A549 (cell line): ENCODE data around the gene ROR1. TPM values are rescaled to one million over a fixed set of nuclear protein-coding genes. Genes with fewer than 3 reads are reported as not detected.

Experiments
- ATAC-seq, 2 experiments: fragments of 200-7000 bp in 1 of 2; fragments of >200 bp in 1 of 2; cut with Nextera tagmentation in 1 of 2; cut with Tn5 transposase in 1 of 2; 3 replicates each; pipeline versions ENCODE4 v1.8.0 to v1.9.1; 2018 to 2020; ENCODE audit warnings: mild to moderate bottlenecking in 1 of 2, moderate library complexity in 1 of 2
- CTCF ChIA-PET: fragments of 300-600 bp; sonication (Branson Sonifier 250); formaldehyde crosslinking; extraction: SDS; loops from one replicate; lab custom pipeline; 2021; ENCODE audit warnings: antibody characterized with exemption, inconsistent platforms; lab: Yijun Ruan, JAX
- POLR2A ChIA-PET: fragments of 350-600 bp; formaldehyde crosslinking; extraction: SDS; loops from one replicate; lab custom pipeline; 2021; ENCODE audit warnings: antibody characterized with exemption, inconsistent platforms; lab: Yijun Ruan, JAX
- DNase-seq, 2 experiments: peaks; one replicate each; pipeline versions ENCODE4 v3.0.0 to v3.0.0-alpha.2; 2011 to 2016; ENCODE audit warnings: low read depth in 1 of 2, low spot score in 1 of 2
- FAIRE-seq: peaks from 2 replicates; lab custom pipeline; 2011; peaks lifted over from hg19 to GRCh38; lab: Jason Lieb, UNC
- H3K27ac ChIP-seq, 2 experiments: fragments of >200 bp; sonication (Bioruptor Twin); formaldehyde crosslinking; 3 replicates each; pipeline ENCODE4 v1.5.1; 2016 to 2017
- H3K4me1 ChIP-seq: fragments of >200 bp; sonication (Bioruptor Twin); formaldehyde crosslinking; 3 replicates; pipeline ENCODE4 v1.6.1; 2016
- H3K4me2 ChIP-seq: fragments of >200 bp; sonication (Bioruptor Twin); formaldehyde crosslinking; 3 replicates; pipeline ENCODE4 v1.6.1; 2016
- H3K4me3 ChIP-seq: fragments of >200 bp; sonication (Bioruptor Twin); formaldehyde crosslinking; 3 replicates; pipeline ENCODE4 v1.5.1; 2016
- H3K9me3 ChIP-seq: fragments of >200 bp; sonication (Bioruptor Twin); formaldehyde crosslinking; 3 replicates; pipeline ENCODE4 v1.6.1; 2016
- CBX2 ChIP-seq: fragments of 200-600 bp; sonication (generic); IDR thresholded peaks from 2 replicates; pipeline ENCODE4 v1.6.1; 2016; ENCODE audit warnings: low read depth, mild to moderate bottlenecking, borderline replicate concordance
- CHD2 ChIP-seq: fragments of 150-350 bp; IDR thresholded peaks from 2 replicates; pipeline ENCODE4 v1.6.1; 2014; ENCODE audit warnings: low read length; ENCODE audit not compliant: partially characterized antibody
- CHD4 ChIP-seq: fragments of 200-600 bp; sonication (generic); IDR thresholded peaks from 2 replicates; pipeline ENCODE4 v1.6.1; 2016; ENCODE audit warnings: antibody characterized with exemption, mild to moderate bottlenecking, borderline replicate concordance
- EHF ChIP-seq: fragments of 250-450 bp; sonication (Bioruptor Pico); IDR thresholded peaks from 2 replicates; pipeline ENCODE4 v1.5.0; 2020; ENCODE audit warnings: mild to moderate bottlenecking
- EP300 ChIP-seq, 2 experiments: fragments of >200 bp; sonication (Bioruptor Twin); formaldehyde crosslinking; IDR thresholded peaks; 2 replicates in 1 of 2; 3 replicates in 1 of 2; pipeline ENCODE4 v1.6.1; 2016 to 2017
- ESRRA ChIP-seq: fragments of 150-350 bp; IDR thresholded peaks from 2 replicates; pipeline ENCODE4 v1.6.1; 2014; ENCODE audit warnings: mild to moderate bottlenecking, low read length, borderline replicate concordance
- FOSB ChIP-seq: fragments of 250-450 bp; sonication (Bioruptor Pico); IDR thresholded peaks from 2 replicates; pipeline ENCODE4 v1.5.0; 2020; ENCODE audit warnings: mild to moderate bottlenecking, moderate library complexity
- FOSL2 ChIP-seq, 2 experiments: fragments of 450-650 bp in 1 of 2; fragments of >200 bp in 1 of 2; sonication (Bioruptor Twin) in 1 of 2; formaldehyde crosslinking; IDR thresholded peaks; 2 replicates each; pipeline versions ENCODE4 v1.5.0 to v1.6.1; 2016 to 2020; ENCODE audit warnings: mild to moderate bottlenecking in 1 of 2, moderate library complexity in 1 of 2
- FOXS1 ChIP-seq: fragments of 250-450 bp; sonication (Bioruptor Pico); IDR thresholded peaks from 2 replicates; pipeline ENCODE4 v1.5.0; 2020; ENCODE audit warnings: mild to moderate bottlenecking, moderate library complexity
- GATA3 ChIP-seq: IDR thresholded peaks from 2 replicates; pipeline ENCODE4 v1.6.1; 2012; ENCODE audit warnings: borderline replicate concordance
- HOXA7 ChIP-seq: fragments of 250-450 bp; sonication (Bioruptor Pico); IDR thresholded peaks from 2 replicates; pipeline ENCODE4 v1.5.0; 2020; ENCODE audit warnings: mild to moderate bottlenecking, moderate library complexity
- JUN ChIP-seq, 2 experiments: fragments of >200 bp; sonication (Bioruptor Twin); formaldehyde crosslinking; IDR thresholded peaks; 2 replicates in 1 of 2; 3 replicates in 1 of 2; pipeline ENCODE4 v1.6.1; 2016 to 2017
- JUNB ChIP-seq: fragments of >200 bp; sonication (Bioruptor Twin); formaldehyde crosslinking; IDR thresholded peaks from 2 replicates; pipeline ENCODE4 v1.6.1; 2016
- MYC ChIP-seq: IDR thresholded peaks from 2 replicates; pipeline ENCODE4 v1.6.1; 2012; ENCODE audit warnings: mild to moderate bottlenecking, inconsistent platforms, low read length, improper control_type of control experiment, borderline replicate concordance
- NPAS2 ChIP-seq: fragments of 250-450 bp; sonication (Bioruptor Pico); IDR thresholded peaks from 2 replicates; pipeline ENCODE4 v1.8.0; 2022; ENCODE audit warnings: mild to moderate bottlenecking, moderate library complexity, borderline replicate concordance
- PHF8 ChIP-seq: fragments of 200-600 bp; sonication (generic); IDR thresholded peaks from 2 replicates; pipeline ENCODE4 v1.6.1; 2016; ENCODE audit warnings: low read depth, mild to moderate bottlenecking, antibody characterized with exemption, moderate library complexity, borderline replicate concordance
- POLR2A ChIP-seq: IDR thresholded peaks from 2 replicates; pipeline ENCODE4 v1.6.1; 2012; ENCODE audit warnings: mild to moderate bottlenecking, low read length
- RAD21 ChIP-seq, 2 experiments: fragments of >200 bp in 1 of 2; sonication (Bioruptor Twin) in 1 of 2; formaldehyde crosslinking in 1 of 2; IDR thresholded peaks in 1 of 2; conservative IDR thresholded peaks in 1 of 2; 2 replicates in 1 of 2; 3 replicates in 1 of 2; pipeline ENCODE4 v1.6.1; 2012 to 2018; ENCODE audit warnings: inconsistent platforms in 1 of 2
- RARB ChIP-seq: fragments of 250-450 bp; sonication (Bioruptor Pico); IDR thresholded peaks from 2 replicates; pipeline ENCODE4 v1.8.0; 2021; ENCODE audit warnings: mild to moderate bottlenecking, moderate library complexity
- RCOR1 ChIP-seq: fragments of 150-350 bp; IDR thresholded peaks from 2 replicates; pipeline ENCODE4 v1.6.1; 2014; ENCODE audit warnings: antibody characterized with exemption, low read length, low read depth
- RNF2 ChIP-seq: fragments of 200-600 bp; sonication (generic); IDR thresholded peaks from 2 replicates; pipeline ENCODE4 v1.6.1; 2016; ENCODE audit warnings: low read depth, mild to moderate bottlenecking, antibody characterized with exemption, moderate library complexity, borderline replicate concordance
- TP53 ChIP-seq: fragments of 250-450 bp; sonication (Bioruptor Pico); IDR thresholded peaks from 2 replicates; pipeline ENCODE4 v1.5.0; 2021; ENCODE audit warnings: mild to moderate bottlenecking, moderate library complexity
- ZC3H11A ChIP-seq: fragments of 450-650 bp; IDR thresholded peaks from 2 replicates; pipeline ENCODE4 v1.6.1; 2014; ENCODE audit warnings: antibody characterized with exemption, mild to moderate bottlenecking
- ZFP36 ChIP-seq: fragments of 450-650 bp; IDR thresholded peaks from 2 replicates; pipeline ENCODE4 v1.6.1; 2014; ENCODE audit warnings: borderline replicate concordance; ENCODE audit not compliant: partially characterized antibody
- ZNF302 ChIP-seq: fragments of 250-450 bp; sonication (Bioruptor Pico); IDR thresholded peaks from 2 replicates; pipeline ENCODE4 v1.9.0; 2021; ENCODE audit warnings: inconsistent platforms, mild to moderate bottlenecking, moderate library complexity
- ZSCAN20 ChIP-seq: fragments of 250-450 bp; sonication (Bioruptor Pico); IDR thresholded peaks from 2 replicates; pipeline ENCODE4 v1.8.0; 2022; ENCODE audit warnings: mild to moderate bottlenecking, moderate library complexity
- WGBS: methylation state at CpG from one replicate; pipeline ENCODE4 v1.1.6; 2017; ENCODE audit errors: missing lambda C conversion rate; 5-methylcytosine and 5-hydroxymethylcytosine counted together
- polyA plus RNA-seq, 4 experiments: library from polyadenylated mRNA; depleted of rRNA in 3 of 4; stranded (reverse); fragments of >200 nt; fragmentation: RNase III in 1 of 4; extraction: RNeasy Plus Mini Kit Qiagen cat#74134 plus additional on column Dnase treatment in 1 of 4; gene quantifications; 2 replicates in 3 of 4; 3 replicates in 1 of 4; pipeline ENCODE4 v1.2.3, GENCODE V29; 2011 to 2017
- TF ChIP-seq, protein P1 (sequence below): fragments of 250-450 bp; sonication (Bioruptor Pico); IDR thresholded peaks from 2 replicates; pipeline ENCODE4 v1.5.0; 2021; ENCODE audit warnings: mild to moderate bottlenecking, moderate library complexity, borderline replicate concordance
- TF ChIP-seq, protein P2 (sequence below): fragments of >200 bp; sonication (Bioruptor Twin); formaldehyde crosslinking; IDR thresholded peaks from 2 replicates; pipeline ENCODE4 v1.6.1; 2016
- TF ChIP-seq, protein P3 (sequence below): fragments of 250-450 bp; sonication (Bioruptor Pico); IDR thresholded peaks from 2 replicates; pipeline ENCODE4 v1.5.0; 2020; ENCODE audit warnings: low read depth, mild to moderate bottlenecking, moderate library complexity

Gene ROR1
- polyA plus RNA-seq, 2 of the 4 experiments (the other 2 are of a cell fraction) = 6.5 to 19.0 TPM

DNA sequence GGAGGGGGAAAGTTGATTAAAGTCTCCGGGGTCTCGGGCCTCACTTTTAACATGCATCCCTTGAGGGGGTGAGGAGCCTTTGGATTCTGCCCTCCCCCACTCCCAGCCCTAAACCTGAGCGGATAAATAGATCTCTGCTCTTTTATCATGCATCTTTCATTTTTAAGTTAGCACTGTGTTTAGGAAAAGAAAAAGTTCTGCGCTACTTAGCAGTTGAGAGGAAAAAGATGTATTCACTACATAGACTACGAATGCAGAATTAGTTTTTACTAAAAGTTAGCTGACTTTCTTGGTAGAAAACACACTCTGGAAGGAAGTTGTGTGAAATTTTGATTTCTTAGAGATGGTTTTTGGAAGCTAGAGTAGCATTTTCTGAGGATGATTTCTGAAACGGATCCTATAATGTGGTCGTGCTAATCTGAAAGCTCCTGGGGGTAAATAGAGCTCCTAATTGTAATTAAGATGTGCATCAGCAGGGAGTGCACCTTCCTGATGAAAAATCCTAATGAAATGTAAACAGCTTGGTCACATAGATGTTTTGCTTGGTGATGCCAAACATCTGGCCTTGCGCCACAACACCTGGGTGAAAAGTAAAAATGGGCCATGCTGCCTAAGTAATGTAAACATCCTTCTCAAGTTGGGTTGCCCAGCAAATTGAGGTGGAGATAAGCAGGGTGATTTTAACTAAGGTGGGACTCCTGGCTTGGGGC, 1.8 kb downstream of the ROR1 start:
- ATAC-seq (no peak), DNase-seq (no peak), FAIRE-seq (no peak)
- H3K27ac ChIP-seq = peak overlapping the region; percentile 95 to 96
- no peaks in the 10 kb centered on the region for H3K9me3 ChIP-seq
- WGBS = 18% methylated on average over 8 of the region's 8 CpGs
- ChIA-PET CTCF (interaction anchor here (0.7 to 2.2 kb wide), 2 partner anchors 16 to 84 kb away, joined by 4 to 8 read pairs; no protein-coding TSS in a partner anchor), POLR2A (no interaction called here)
- peak overlapping the region; percentile 83 for H3K4me3 ChIP-seq
- peak overlapping the region; percentile 85 for H3K4me2 ChIP-seq
- no peak for TF ChIP-seq ZC3H11A
- TF ChIP-seq, protein P1, sequence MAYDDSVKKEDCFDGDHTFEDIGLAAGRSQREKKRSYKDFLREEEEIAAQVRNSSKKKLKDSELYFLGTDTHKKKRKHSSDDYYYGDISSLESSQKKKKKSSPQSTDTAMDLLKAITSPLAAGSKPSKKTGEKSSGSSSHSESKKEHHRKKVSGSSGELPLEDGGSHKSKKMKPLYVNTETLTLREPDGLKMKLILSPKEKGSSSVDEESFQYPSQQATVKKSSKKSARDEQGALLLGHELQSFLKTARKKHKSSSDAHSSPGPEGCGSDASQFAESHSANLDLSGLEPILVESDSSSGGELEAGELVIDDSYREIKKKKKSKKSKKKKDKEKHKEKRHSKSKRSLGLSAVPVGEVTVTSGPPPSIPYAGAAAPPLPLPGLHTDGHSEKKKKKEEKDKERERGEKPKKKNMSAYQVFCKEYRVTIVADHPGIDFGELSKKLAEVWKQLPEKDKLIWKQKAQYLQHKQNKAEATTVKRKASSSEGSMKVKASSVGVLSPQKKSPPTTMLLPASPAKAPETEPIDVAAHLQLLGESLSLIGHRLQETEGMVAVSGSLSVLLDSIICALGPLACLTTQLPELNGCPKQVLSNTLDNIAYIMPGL (CRISPR knock-in tag) = no peak
- no peak for TF ChIP-seq JUN (IDR thresholded peaks at IDR 0.05)
- TF ChIP-seq POLR2A = no peak
- TF ChIP-seq JUNB = no peak
- no peak for TF ChIP-seq MYC
- no peak for TF ChIP-seq RAD21 (conservative IDR thresholded peaks at IDR 0.05 in 1 of 2, IDR thresholded peaks at IDR 0.05 in 1 of 2)
- no peak for TF ChIP-seq FOSB
- no peak for TF ChIP-seq EP300 (IDR thresholded peaks at IDR 0.05)
- no peak for TF ChIP-seq FOSL2 (IDR thresholded peaks at IDR 0.05)
- TF ChIP-seq FOSL2 (CRISPR knock-in tag; IDR thresholded peaks at IDR 0.05) = no peak
- TF ChIP-seq RNF2 = no peak
- no peak for TF ChIP-seq ZNF302 (CRISPR knock-in tag)
- no peak for TF ChIP-seq RCOR1
- TF ChIP-seq ZFP36 = no peak
- no peak for TF ChIP-seq CBX2
- peaks cover 67% of the 10 kb centered on the region for H3K4me1 ChIP-seq

DNA sequence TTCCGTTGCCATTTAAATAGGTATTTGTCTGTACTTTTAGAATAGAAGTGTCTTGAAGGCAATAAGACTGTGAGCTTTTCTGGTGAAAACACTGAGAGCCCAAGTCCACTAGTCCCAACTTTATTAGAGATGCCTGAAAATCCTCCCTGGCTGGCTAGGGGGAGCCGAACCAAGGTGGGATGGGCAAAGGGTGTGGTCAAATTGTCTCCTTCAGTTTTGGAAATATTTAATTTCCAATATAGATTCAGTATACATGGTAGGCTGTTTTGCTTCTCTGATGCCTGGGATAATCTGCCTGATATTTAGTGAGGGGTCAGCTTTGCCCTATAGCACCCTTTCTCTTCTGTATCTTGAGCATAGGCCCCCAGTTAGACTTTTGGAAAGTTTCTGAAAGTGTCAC, 3.5 kb downstream of the ROR1 start:
- ChIA-PET CTCF (interaction anchor here (0.5 to 2.2 kb wide), 6 partner anchors 79 to 386 kb away, joined by 3 to 8 read pairs (median 4); no protein-coding TSS in a partner anchor), POLR2A (no interaction called here)
- 28% methylated on average over 2 of the region's 2 CpGs for WGBS
- Histone ChIP-seq H3K4me1 (peaks cover 59% of the 10 kb centered on the region), H3K4me2 (peak overlapping the region; percentile 85), H3K9me3 (no peaks in the 10 kb centered on the region), H3K27ac (0 out of 6 replicates have a peak overlapping the region, but pooled peaks of 1 of the 2 experiments have one; percentile 2), H3K4me3 (no peak overlapping the region)
- DNase-seq (no peak), FAIRE-seq (no peak), ATAC-seq (no peak)
- TF ChIP-seq, protein P2, sequence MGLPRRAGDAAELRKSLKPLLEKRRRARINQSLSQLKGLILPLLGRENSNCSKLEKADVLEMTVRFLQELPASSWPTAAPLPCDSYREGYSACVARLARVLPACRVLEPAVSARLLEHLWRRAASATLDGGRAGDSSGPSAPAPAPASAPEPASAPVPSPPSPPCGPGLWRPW = no peak
- no peak for TF ChIP-seq CHD2
- TF ChIP-seq FOXS1 = no peak
- TF ChIP-seq EHF (CRISPR knock-in tag) = no peak
- TF ChIP-seq HOXA7 (CRISPR knock-in tag) = no peak
- no peak for TF ChIP-seq ESRRA
- no peak for TF ChIP-seq PHF8
- no peak for TF ChIP-seq ZSCAN20
- no peak for TF ChIP-seq NPAS2 (CRISPR knock-in tag)
- no peak for TF ChIP-seq TP53
- TF ChIP-seq CBX2 = no peak
- TF ChIP-seq, protein P3, sequence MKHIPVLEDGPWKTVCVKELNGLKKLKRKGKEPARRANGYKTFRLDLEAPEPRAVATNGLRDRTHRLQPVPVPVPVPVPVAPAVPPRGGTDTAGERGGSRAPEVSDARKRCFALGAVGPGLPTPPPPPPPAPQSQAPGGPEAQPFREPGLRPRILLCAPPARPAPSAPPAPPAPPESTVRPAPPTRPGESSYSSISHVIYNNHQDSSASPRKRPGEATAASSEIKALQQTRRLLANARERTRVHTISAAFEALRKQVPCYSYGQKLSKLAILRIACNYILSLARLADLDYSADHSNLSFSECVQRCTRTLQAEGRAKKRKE (CRISPR knock-in tag) = no peak
- TF ChIP-seq POLR2A = no peak
- TF ChIP-seq GATA3 = no peak
- no peak for TF ChIP-seq FOSB
- no peak for TF ChIP-seq RARB (CRISPR knock-in tag)
- TF ChIP-seq CHD4 = no peak
